ENCODE data around the gene CARS2.
A peak's percentile ranks its signal among the peaks of the same experiment; 100 is the strongest.
"Not testable (repeated sequence)": the region's sequence is repeated elsewhere in the genome, so short reads cannot be mapped to it uniquely, and the experiment has no call there.

CARS2 gene

GRCh38 chr13:110637275-110637674 is 68.6 kb downstream of the CARS2 start:
- no peak for DNase-seq (ENCODE audit: low read depth)

GRCh38 chr13:110636701-110637201 is 69.2 kb downstream of the CARS2 start:
- no peak for DNase-seq (ENCODE audit: low read depth)

GRCh38 chr13:110636053-110636475 is 69.9 kb downstream of the CARS2 start:
- no peak for DNase-seq (ENCODE audit: low read depth)

GRCh38 chr13:110635405-110636002 is 70.4 kb downstream of the CARS2 start:
- DNase-seq (ENCODE audit: low read depth): no peak

- no peak for DNase-seq (ENCODE audit: low read depth)
Observed at GRCh38 chr13:110634558-110634957, 71.4 kb downstream of the CARS2 start.

GRCh38 chr13:110633776-110634175 is 72.1 kb downstream of the CARS2 start:
- no peak for DNase-seq (ENCODE audit: low read depth)

GRCh38 chr13:110632255-110632654 is 73.7 kb downstream of the CARS2 start:
- DNase-seq (ENCODE audit: low read depth): not testable (repeated sequence)

- DNase-seq (ENCODE audit: low read depth): no peak
Observed at GRCh38 chr13:110630566-110631119, 75.3 kb downstream of the CARS2 start.

- DNase-seq (ENCODE audit: low read depth): no peak
Observed at GRCh38 chr13:110629735-110630134, 76.2 kb downstream of the CARS2 start.

- DNase-seq (ENCODE audit: low read depth): no peak
Observed at GRCh38 chr13:110628952-110629701, 76.8 kb downstream of the CARS2 start.

GRCh38 chr13:110628477-110628793 is 77.5 kb downstream of the CARS2 start:
- no peak for DNase-seq (ENCODE audit: low read depth)

- DNase-seq (ENCODE audit: low read depth): no peak
Observed at GRCh38 chr13:110627761-110628476, 78.0 kb downstream of the CARS2 start.

GRCh38 chr13:110627351-110627750 is 78.6 kb downstream of the CARS2 start:
- DNase-seq (ENCODE audit: low read depth): no peak

GRCh38 chr13:110626521-110626920 is 79.4 kb downstream of the CARS2 start:
- no peak for DNase-seq (ENCODE audit: low read depth)

- no peak for DNase-seq (ENCODE audit: low read depth)
Observed at GRCh38 chr13:110625771-110626321, 80.1 kb downstream of the CARS2 start.

GRCh38 chr13:110624766-110625756 is 80.9 kb downstream of the CARS2 start:
- DNase-seq (ENCODE audit: low read depth): no peak

- DNase-seq (ENCODE audit: low read depth): no peak
Observed at GRCh38 chr13:110620596-110620995, 85.3 kb downstream of the CARS2 start.

GRCh38 chr13:110618780-110619179 is 87.1 kb downstream of the CARS2 start:
- no peak for DNase-seq (ENCODE audit: low read depth)

- DNase-seq (ENCODE audit: low read depth): no peak
Observed at GRCh38 chr13:110618167-110618566, 87.7 kb downstream of the CARS2 start.

GRCh38 chr13:110617321-110618072 is 88.4 kb downstream of the CARS2 start:
- peak; percentile 33 for DNase-seq (ENCODE audit: low read depth)

Measured in stromal cell of bone marrow (primary cell).